Activated CD8-positive, alpha-beta memory T cell treated with anti-CD3 and anti-CD28 coated beads for 36 hours (primary cell): ENCODE results near the gene CCNK. TPM values are rescaled to one million over a fixed set of nuclear protein-coding genes. Genes with fewer than 3 reads are reported as not detected.

Experiments used
- CTCF ChIA-PET: fragments of 350-600 bp; sonication (Branson Sonifier 250); formaldehyde crosslinking; loops from one replicate; lab custom pipeline; 2021; ENCODE audit warnings: antibody characterized with exemption; lab: Charles Lee
- POLR2A ChIA-PET: fragments of 350-600 bp; sonication (Branson Sonifier 250); formaldehyde crosslinking; loops from one replicate; lab custom pipeline; 2021; ENCODE audit warnings: antibody characterized with exemption; lab: Charles Lee
- total RNA-seq, 2 experiments: library from RNA; stranded (reverse); gene quantifications; one replicate each; pipeline ENCODE4 v1.2.3, GENCODE V29; 2021

Gene CCNK
- total RNA-seq: 100 to 1,000 TPM; 109 to 111 TPM

DNA sequence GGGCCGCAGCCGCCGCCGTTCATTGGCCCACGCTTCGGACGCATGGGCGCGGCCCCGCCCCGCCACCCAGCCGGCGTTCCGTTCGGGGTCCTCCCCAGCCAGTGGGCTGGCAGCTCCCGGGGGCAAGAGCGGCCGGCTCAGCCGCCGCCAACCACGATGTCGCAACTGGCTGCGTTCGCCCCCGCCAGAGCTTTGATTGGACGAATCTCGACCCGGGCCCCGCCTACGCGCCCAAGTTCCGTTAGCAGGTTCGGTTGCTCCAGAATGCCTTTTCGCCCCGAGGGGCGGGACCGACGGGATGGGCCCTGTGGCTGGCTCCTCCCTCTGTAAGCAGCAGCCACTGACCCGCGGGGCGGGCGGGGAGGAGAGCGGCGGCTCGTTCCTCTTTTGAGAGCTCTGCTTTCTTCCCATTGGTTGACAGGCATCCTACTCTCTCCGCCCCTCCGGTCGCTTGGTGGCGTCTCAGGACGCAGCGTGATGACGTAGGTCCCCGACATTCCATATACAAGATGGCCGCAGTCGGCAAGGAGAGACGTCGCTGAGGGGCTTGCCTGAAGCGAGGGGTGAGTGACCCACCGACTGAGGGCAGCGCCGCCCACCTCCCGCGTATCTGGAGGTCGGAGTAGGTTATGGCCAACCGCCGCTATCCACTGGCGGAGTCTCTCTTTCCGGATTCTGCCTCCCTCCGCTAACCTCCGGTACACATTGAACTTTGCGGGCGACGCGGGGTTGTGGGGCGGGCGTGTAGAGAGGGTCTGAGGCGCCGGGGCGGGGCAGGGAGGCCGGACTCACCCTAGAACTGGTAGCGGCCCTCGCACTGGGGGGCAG is at the start of gene CCNK:
Gene CCNK (plus strand): TSS at position 493 of the 828 bp plus-strand sequence. CDS start 11,269 bp downstream, outside the sequence.
- CTCF ChIA-PET: interaction anchor here (1.0 to 1.2 kb wide), 2 partner anchors 9 to 65 kb away, joined by 3 to 4 read pairs; no protein-coding TSS in a partner anchor
- POLR2A ChIA-PET: interaction anchor here (0.6 to 2.4 kb wide), 11 partner anchors 10 to 624 kb away, joined by 3 to 16 read pairs (median 3); partner anchors contain the start of genes BCL11B, CCDC85C and CYP46A1

DNA sequence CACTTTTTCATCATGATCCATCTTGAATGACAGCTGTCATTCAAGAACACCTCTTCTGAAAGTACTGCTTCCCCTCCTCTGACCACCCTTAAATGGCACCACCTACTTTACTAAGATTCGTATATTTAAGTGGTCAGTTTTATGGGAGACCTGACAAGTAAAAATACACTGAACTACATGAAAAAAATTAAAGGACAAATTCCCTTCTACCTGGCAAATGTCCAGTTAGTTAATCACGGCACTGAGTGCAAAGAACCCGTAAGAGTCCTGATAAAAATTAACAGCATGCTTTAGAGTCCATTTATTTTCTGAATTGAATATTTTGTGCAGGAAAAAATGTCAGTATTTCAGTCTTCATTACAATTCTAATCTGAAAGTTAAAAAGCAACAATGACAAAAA is 49.2 kb upstream of the CCNK start:
- ChIA-PET CTCF (no interaction called here), POLR2A (interaction anchor here (0.6 kb wide), 1 partner anchor 813 kb away, joined by 3 read pairs; no protein-coding TSS in a partner anchor)

DNA sequence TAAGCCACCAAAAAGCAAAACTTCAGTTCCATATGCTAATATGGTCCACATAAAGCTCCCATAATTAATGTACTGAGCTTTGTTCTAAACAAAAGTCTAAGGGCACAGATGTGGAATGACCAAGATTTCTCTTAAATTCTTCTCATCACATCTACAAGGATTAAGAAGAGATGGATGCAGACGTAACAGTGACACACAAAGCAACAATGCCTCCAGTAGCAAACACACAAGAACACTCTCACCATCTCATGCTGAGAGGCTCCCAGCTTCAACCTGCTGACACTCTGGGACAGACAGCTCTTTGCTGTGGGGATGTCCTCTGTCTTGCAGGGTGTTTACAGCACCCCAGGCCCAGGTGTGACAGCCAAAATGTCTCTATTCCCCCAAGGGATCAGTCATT is 48.7 kb upstream of the CCNK start:
- POLR2A ChIA-PET: interaction anchor here (0.6 kb wide), 1 partner anchor 813 kb away, joined by 3 read pairs; no protein-coding TSS in a partner anchor
- CTCF ChIA-PET: no interaction called here

DNA sequence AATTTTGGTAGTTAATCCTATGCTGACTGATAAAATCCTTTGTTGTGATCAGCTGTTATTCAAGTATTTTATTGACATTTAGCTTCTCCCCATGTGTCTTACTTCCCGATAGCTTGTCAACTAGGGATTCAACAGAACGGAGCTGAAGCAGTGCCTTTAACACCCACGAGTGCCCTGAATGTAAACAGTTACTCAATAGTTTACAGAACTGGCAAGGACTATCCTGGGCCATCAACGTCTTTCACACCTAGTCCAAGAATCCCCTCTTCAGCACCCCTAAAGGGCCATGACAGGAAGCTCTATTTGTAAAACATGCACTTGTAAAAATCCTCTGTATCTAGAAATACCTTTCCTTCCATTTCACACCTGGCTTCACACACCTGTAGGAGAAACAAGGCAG is 45.9 kb upstream of the CCNK start:
- POLR2A ChIA-PET: interaction anchor here (0.7 kb wide), 1 partner anchor 200 kb away, joined by 8 read pairs; no protein-coding TSS in a partner anchor
- CTCF ChIA-PET: interaction anchor here (1.2 to 1.7 kb wide), 2 partner anchors 20 to 43 kb away, joined by 3 to 5 read pairs; no protein-coding TSS in a partner anchor

DNA sequence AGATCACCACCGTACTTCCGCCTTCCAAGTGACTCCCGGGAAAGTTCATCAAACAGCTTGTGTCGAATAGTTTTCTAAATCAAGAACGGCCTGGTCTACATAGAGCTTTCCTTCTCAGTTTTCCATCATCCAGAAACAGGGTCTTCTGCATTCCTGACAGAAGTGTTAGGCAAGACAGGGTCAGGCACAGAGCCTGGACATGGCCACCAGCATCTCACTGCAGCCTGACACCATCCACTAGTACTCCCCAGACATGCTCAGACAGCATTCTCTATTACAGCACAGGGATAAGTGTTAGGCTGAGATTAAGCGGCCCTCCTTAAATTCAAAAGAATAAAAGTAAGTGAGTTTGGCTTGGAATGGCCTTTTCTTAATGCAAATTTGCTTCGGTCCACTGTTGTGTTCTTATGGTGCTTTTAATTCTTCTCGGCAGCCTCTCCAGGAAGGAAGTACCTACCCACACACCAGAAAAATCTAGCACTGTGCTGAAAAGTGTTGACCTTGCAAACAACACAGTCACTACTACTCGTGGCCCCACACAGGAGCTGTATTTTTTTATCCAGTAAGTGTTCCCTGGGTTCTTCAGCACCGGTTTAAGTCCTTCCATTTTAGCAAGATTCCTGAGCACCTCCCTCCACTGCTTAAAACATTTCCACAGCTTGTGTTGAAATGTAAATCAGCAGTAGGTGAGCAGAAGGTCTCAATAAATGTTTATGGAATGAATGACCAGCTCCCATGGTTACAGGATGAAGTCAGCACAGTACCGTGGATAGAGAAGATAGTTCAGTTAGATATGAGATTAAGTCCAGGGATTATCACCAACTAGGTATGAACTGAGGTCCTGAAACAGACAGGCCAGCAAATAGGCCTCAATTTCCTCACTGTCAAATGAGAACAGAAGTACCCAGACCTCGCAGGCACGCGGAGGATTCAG is 44.7 kb upstream of the CCNK start:
- ChIA-PET CTCF (interaction anchor here (1.0 to 1.2 kb wide), 2 partner anchors 20 to 42 kb away, joined by 3 to 4 read pairs; no protein-coding TSS in a partner anchor), POLR2A (no interaction called here)

DNA sequence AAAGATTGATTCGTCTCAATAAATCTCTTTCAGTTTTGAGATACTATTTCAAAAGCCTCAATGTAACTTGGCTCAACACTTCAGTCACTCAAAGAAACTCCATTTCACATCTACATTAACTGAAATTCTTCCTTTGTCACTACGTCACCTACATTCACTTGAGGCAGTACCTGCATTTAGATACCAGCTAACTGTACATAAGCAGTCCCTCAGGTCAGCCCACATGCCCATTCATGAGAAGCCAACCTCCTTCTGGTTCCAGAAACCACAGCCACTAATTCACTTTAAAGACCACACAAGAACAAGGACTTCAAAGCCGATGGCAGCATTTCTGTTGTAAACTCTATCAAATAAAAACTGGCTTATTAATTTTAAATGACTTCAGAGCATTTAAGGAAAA is 43.5 kb upstream of the CCNK start:
- CTCF ChIA-PET: interaction anchor here (0.6 to 1.2 kb wide), 2 partner anchors 22 to 79 kb away, joined by 3 to 4 read pairs; no protein-coding TSS in a partner anchor
- POLR2A ChIA-PET: no interaction called here

DNA sequence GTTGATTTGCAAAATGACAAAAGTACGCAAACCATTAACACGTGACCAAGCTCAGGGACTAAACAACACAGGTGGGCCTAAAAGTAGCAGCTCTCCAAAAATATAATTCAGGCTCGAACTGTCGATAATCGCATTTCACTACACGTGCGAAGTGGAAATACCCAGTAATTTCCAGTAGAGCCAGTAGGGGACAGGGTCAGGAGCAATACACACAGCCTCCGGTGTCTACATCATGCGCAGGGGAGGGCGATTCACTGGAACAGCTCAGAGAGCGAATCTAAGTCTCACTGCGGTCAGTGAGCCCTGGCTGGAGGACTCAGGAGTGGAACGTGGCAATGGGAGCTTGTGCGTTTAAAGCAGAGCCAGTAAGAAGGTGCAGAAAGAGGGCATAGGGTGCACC is 40.9 kb upstream of the CCNK start:
- ChIA-PET POLR2A (no interaction called here), CTCF (no interaction called here)

DNA sequence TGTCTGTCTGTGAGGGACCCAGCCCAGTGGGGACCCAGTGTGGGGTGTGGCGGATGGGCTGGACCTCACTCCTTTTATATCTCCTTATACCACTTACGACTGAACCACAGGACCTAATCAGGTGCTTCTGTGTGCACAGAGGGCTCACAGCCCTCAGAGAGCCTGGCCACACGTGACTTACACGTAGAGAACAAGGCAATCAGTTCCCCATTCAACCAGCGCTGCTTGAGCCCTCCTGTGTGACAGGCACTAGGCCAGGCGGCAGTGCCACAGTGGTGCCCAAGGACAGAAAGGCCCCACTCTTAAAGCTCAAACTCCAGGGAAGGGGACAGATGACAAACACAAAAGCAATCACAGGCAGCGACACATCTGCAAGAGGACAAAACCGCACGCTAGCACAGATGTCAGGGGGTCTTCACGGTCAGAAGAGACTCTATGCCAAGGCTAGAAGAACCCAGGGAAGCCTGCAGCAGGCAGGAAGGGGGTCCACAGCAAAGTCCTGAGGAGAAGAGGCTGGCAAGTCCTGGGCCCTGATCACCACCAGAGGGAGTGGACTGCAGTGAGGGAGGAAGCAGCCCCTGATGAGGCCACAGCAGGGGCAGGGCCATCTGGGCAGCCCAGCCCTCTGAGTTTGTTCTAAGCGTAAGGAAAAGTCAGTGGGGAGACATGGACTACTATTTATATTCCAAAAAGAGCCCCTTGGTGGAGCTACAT is 39.9 kb upstream of the CCNK start:
- ChIA-PET CTCF (no interaction called here), POLR2A (interaction anchor here (0.5 kb wide), 1 partner anchor 154 kb away, joined by 3 read pairs; no protein-coding TSS in a partner anchor)

DNA sequence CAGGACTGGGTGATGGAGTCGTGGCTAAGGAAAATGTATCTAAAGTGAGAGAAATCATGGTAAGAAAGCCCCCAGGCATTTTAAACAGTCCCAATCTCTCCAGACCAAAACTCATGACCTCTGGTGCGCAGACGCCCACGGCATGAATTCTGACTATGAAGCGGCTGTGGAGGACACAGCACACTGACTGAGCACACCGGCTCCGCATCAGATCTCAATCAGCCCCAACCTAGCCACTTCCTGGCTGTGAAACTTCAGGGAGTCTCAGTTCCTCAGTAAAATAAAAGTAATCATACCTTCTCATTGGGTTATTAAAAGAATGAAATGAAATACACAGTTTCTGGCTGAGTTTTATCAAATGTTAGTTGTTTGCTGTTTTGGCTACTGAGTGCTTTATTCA is 39.3 kb upstream of the CCNK start:
- CTCF ChIA-PET: no interaction called here
- POLR2A ChIA-PET: interaction anchor here (0.5 kb wide), 1 partner anchor 154 kb away, joined by 3 read pairs; no protein-coding TSS in a partner anchor

DNA sequence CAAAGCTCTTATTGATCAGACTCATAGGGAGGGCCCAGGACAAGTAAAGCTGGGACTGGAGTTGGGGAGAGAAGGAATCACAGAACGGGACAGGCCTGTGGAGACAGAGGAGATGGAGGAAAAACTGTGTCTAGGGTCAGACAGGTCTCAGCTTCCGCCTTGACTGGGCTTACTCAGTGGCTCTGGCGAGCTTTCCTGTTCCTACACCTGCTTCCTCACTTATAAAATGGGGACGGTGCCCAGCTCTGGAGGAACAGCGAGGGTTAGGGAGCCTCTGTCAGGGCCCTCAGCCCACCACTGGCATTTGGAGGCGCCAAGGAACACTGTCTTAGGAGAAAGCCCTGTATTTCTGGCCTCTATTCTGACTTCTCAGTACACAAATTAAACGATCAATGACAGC is 35.3 kb upstream of the CCNK start:
- ChIA-PET CTCF (interaction anchor here (0.6 kb wide), 1 partner anchor 184 kb away, joined by 3 read pairs; no protein-coding TSS in a partner anchor), POLR2A (no interaction called here)

DNA sequence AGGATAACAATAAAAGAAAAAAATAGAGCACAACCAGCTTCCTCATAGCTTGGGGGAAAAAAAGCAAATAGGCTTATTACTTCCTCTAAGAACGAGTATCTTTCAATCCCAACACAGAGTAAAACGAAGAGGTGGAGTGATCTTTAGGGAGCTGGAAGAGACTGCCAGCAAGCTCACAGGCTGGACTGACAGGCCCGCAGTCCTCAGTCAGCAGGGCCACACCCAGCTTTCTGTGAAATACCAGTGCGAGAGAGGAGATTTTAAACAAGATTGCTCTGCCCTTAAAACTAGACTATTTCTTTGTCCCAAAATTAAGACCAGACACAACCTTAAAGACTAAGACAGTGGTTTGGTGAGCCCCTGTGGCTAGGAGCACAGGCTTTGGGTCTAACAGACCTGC is 33.5 kb upstream of the CCNK start:
- ChIA-PET CTCF (no interaction called here), POLR2A (no interaction called here)

DNA sequence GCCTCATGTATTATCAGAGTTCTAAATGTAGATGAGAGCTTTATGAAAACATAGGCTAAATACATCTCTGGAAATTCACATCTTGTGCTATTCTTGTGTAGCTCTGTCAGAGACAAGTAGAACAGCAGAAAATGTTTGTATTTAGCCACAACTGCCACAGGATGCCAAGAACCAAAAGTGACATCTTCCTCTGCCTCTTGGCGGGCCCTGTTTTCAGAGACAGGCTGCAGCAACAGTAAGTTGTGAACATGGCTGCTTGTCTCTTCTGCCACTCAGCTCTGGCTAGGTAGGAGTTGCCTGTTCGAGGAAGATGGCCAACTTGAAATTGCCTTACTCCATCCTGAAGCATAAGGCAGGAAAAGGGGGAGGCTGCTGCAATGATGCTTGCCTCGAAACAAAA is 30.9 kb upstream of the CCNK start:
- ChIA-PET POLR2A (no interaction called here), CTCF (interaction anchor here (0.8 kb wide), 1 partner anchor 178 kb away, joined by 3 read pairs; no protein-coding TSS in a partner anchor)

DNA sequence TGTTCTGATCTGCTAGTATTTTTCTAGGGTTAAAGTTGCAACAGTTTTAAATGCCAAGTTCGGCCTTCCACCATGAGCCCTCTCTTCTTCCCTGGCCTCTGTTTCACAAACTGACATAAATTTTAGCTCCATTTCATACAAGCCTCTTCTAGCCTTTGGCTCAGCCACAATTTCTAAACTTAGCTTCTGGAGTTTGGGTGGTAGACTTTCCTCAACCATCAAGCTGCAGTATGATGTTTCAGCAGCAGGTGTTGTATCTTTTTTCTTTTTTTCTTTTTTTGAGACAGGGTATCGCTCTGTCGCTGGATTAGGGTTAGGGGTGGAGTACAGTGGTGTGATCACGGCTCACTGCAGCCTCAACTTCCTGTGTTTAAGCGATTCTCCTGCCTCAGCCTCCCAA is 30.0 kb upstream of the CCNK start:
- ChIA-PET POLR2A (no interaction called here), CTCF (interaction anchor here (0.8 kb wide), 1 partner anchor 177 kb away, joined by 3 read pairs; no protein-coding TSS in a partner anchor)

DNA sequence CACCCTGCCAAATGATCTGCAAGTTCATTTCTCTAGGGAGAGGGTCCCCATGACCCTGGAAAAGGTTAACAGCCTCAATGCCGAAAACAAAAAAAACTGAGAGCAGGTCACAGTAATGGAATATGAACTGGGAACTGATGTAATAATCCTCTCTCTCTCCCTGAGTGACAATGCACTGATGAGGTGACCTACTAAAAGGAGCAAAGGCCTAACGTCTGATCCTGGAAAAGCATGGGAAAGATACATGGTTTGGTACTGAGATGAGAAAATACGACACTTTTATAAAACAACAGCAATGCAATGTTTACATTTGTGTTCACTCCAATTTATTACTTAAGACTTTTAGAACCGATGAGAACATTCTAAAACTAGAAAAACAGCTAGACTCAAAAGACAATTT is 28.2 kb upstream of the CCNK start:
- CTCF ChIA-PET: no interaction called here
- POLR2A ChIA-PET: no interaction called here

DNA sequence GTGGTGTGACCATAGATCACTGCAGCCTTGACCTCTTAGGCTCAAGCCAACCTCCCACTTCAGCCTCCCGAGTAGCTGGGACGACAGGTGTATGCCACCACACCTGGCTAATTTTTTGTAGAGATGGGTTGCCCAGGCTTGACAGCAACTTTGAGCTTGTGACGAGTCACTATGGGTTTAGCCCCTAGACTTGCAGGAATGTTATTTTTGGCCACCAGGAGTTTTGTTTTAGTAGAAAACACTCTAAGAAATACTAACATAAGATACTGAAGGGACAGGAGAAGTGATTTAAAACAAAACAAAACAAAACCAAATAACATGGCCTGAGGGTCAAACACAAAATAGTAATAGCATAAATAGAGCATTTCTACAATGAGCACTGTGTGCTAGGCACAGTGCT is 27.0 kb upstream of the CCNK start:
- ChIA-PET POLR2A (no interaction called here), CTCF (no interaction called here)

DNA sequence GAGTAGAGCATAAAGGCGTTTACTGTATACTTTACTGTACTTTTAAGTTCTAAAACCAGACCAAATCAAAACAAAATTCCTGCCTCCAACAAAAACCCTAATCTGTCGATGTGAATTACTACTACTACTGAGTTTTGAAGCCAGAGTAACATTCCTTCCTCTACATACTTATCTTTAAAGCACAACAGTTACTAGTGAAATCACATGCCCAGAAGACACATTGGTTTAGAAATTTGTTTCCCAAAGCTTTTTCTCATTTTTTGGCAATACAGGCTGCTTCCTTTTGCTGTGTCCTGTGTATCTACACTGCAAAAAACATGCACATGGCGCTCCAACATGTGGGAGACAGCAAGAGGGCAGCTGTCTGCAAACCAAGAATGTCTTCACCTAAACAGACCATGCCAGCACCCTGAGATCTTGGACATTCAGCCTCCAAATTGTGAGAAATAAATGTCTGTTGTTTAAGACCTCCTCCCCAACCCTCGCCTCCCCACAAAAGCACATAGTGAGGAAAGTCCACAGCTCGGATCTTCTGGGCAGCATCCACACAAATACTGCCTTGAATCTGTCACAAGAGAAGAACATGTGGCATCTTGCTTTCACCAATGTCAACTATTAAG is 21.6 kb upstream of the CCNK start:
- ChIA-PET CTCF (no interaction called here), POLR2A (no interaction called here)

DNA sequence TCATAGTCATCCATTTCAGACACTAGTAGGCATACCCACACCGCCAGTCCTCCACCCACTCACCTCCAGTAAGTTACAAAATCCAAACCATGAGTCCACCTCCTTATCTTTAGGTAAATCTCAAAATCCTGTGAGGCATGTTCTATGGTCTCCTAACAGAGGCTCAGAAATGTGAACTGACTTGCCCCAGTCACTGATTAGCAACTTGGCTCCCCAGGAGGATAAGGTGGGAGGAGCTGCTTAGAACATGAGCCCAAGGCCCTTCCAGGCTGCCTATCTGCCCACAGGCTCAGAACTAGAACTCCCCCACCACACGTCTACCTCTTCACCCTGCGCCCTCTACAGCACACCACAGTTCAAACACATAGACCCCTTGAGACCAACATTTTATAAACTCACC is 20.4 kb upstream of the CCNK start:
- ChIA-PET CTCF (no interaction called here), POLR2A (no interaction called here)

DNA sequence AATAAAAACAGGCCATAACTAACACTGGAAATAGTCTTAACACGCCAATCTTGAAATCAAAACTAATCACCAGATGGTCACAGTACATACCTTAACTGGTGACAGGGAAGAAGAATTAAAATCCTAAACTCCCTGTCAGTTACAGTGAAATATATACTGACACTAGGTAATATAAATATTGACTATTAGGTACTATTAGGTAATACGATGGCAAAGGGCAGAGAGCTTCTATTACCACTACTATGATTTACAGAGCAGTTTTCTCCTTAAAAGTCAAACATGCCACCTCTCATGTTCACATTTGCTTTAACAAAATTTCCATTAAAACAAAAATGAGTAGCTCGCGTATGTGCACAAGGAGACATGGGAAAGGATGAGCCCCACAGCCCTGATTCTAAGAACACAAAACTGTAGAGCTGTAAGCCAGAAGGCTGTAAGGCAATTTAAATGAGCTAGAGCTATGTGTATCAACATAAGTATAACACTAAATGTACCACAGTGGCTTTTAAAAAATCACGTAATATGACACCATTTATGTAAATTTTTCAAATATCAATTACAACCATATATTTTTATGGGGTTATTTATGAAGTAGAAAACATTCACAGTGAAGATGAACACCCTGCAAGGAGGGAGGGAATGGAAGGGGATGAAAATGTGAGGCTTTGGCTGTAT is 19.7 kb upstream of the CCNK start:
- CTCF ChIA-PET: no interaction called here
- POLR2A ChIA-PET: no interaction called here
